OCI-LY1 (cell line): Measurements from ENCODE around the gene AKAP9.

Experiments used
- H2AFZ ChIP-seq: fragments of 200-600 bp; sonication (generic), shearing (Covaris generic); 2 replicates; pipeline ENCODE4 v1.6.0; 2014; ENCODE audit warnings: antibody characterized with exemption, mild to moderate bottlenecking, low read length
- H3F3A ChIP-seq: fragments of 200-600 bp; sonication (generic), shearing (Covaris generic); 2 replicates; pipeline ENCODE4 v1.6.0; 2014; ENCODE audit warnings: mild to moderate bottlenecking, antibody characterized with exemption, low read length, moderate library complexity; ENCODE audit not compliant: insufficient read depth
- H3K27ac ChIP-seq: fragments of 200-600 bp; sonication (generic); 2 replicates; pipeline ENCODE4 v1.5.1; 2014; ENCODE audit warnings: low read length, mixed run types, mild to moderate bottlenecking, low read depth; ENCODE audit not compliant: poor library complexity, severe bottlenecking
- H3K27me3 ChIP-seq: fragments of 200-600 bp; sonication (generic); 2 replicates; pipeline ENCODE4 v1.6.0; 2014; ENCODE audit warnings: antibody characterized with exemption, mild to moderate bottlenecking, low read length, moderate library complexity; ENCODE audit not compliant: insufficient read depth
- H3K36me3 ChIP-seq: fragments of 200-600 bp; sonication (generic); 2 replicates; pipeline ENCODE4 v1.6.1; 2014; ENCODE audit warnings: mild to moderate bottlenecking, antibody characterized with exemption, low read length, moderate library complexity, mixed read lengths; ENCODE audit not compliant: insufficient read depth
- H3K4me1 ChIP-seq: fragments of 200-600 bp; sonication (generic); 2 replicates; pipeline ENCODE4 v1.5.1; 2014; ENCODE audit warnings: mild to moderate bottlenecking, low read length, moderate library complexity; ENCODE audit not compliant: insufficient read depth, severe bottlenecking
- H3K4me2 ChIP-seq: fragments of 200-600 bp; sonication (generic), shearing (Covaris generic); 2 replicates; pipeline ENCODE4 v1.6.1; 2014; ENCODE audit warnings: low read length
- H3K4me3 ChIP-seq: fragments of 200-600 bp; sonication (generic); 2 replicates; pipeline ENCODE4 v1.5.1; 2014; ENCODE audit warnings: low read length, low read depth, mild to moderate bottlenecking, mixed read lengths; ENCODE audit not compliant: poor library complexity, severe bottlenecking
- H3K79me2 ChIP-seq: fragments of 200-600 bp; shearing (Covaris generic); 2 replicates; pipeline ENCODE4 v1.6.1; 2016; ENCODE audit warnings: mixed run types, low read length, mixed read lengths; ENCODE audit not compliant: insufficient read depth
- H3K9ac ChIP-seq: fragments of 200-600 bp; sonication (generic), shearing (Covaris generic); 2 replicates; pipeline ENCODE4 v1.6.1; 2014; ENCODE audit warnings: mild to moderate bottlenecking, low read length, mixed read lengths
- H3K9me2 ChIP-seq: fragments of 200-600 bp; sonication (generic), shearing (Covaris generic); 2 replicates; pipeline ENCODE4 v1.6.1; 2014; ENCODE audit warnings: low read depth, mild to moderate bottlenecking, low read length, mixed read lengths
- H3K9me3 ChIP-seq: fragments of 200-600 bp; shearing (Covaris generic); 2 replicates; pipeline ENCODE4 v1.6.1; 2014; ENCODE audit warnings: low read length, mixed read lengths
- H4K20me1 ChIP-seq: fragments of 200-600 bp; sonication (generic), shearing (Covaris generic); 2 replicates; pipeline ENCODE4 v1.6.0; 2016; ENCODE audit warnings: mild to moderate bottlenecking, low read length; ENCODE audit not compliant: insufficient read depth
- EZH2 ChIP-seq: fragments of 200-600 bp; sonication (generic), shearing (Covaris generic); IDR thresholded peaks from 2 replicates; pipeline ENCODE4 v1.8.0; 2017; ENCODE audit warnings: borderline replicate concordance, mixed run types, mild to moderate bottlenecking, antibody characterized with exemption, low read length, moderate library complexity, mixed read lengths
- TF ChIP-seq, protein P1 (sequence below): fragments of 200-600 bp; sonication (generic), shearing (Covaris generic); IDR thresholded peaks from 2 replicates; pipeline ENCODE4 v1.5.1; 2017; ENCODE audit warnings: mild to moderate bottlenecking, antibody characterized with exemption, low read length, moderate library complexity, mixed read lengths

Gene AKAP9

DNA sequence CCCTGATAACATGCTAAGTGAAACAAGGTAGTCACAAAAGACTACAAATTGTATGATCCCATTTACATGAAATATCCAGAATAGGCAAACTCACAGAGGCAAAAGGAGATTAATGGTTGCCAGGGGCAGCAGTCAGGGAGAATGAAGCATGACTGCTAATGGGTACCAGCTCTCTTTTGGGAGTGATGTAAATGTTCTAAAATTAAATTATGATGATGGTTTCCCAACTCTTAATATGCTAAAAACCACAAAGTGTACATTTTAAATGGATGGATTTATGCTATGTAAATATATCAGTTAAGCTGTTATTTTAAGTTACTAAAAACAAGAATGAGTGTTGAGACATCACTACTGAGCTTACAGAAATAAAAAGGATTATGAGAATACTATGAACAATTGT lies 181.0 kb downstream of the AKAP9 start:
- peaks cover 42% of the 10 kb centered on the region for H3K79me2 ChIP-seq
- H2AFZ ChIP-seq: no peak overlapping the region
- no peak overlapping the region for H3K27ac ChIP-seq
- TF ChIP-seq, protein P1, sequence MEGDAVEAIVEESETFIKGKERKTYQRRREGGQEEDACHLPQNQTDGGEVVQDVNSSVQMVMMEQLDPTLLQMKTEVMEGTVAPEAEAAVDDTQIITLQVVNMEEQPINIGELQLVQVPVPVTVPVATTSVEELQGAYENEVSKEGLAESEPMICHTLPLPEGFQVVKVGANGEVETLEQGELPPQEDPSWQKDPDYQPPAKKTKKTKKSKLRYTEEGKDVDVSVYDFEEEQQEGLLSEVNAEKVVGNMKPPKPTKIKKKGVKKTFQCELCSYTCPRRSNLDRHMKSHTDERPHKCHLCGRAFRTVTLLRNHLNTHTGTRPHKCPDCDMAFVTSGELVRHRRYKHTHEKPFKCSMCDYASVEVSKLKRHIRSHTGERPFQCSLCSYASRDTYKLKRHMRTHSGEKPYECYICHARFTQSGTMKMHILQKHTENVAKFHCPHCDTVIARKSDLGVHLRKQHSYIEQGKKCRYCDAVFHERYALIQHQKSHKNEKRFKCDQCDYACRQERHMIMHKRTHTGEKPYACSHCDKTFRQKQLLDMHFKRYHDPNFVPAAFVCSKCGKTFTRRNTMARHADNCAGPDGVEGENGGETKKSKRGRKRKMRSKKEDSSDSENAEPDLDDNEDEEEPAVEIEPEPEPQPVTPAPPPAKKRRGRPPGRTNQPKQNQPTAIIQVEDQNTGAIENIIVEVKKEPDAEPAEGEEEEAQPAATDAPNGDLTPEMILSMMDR: no peak
- no peak for TF ChIP-seq EZH2
- H3K36me3 ChIP-seq: peaks cover 97% of the 10 kb centered on the region
- no peaks in the 10 kb centered on the region for H3K27me3 ChIP-seq
- no peaks in the 10 kb centered on the region for H3K9me2 ChIP-seq
- no peaks in the 10 kb centered on the region for H3F3A ChIP-seq
- H4K20me1 ChIP-seq: no peaks in the 10 kb centered on the region
- H3K4me2 ChIP-seq: no peak overlapping the region
- no peaks in the 10 kb centered on the region for H3K4me1 ChIP-seq
- peaks cover 10% of the 10 kb centered on the region for H3K9me3 ChIP-seq
- H3K9ac ChIP-seq: no peak overlapping the region
- no peak overlapping the region for H3K4me3 ChIP-seq

DNA sequence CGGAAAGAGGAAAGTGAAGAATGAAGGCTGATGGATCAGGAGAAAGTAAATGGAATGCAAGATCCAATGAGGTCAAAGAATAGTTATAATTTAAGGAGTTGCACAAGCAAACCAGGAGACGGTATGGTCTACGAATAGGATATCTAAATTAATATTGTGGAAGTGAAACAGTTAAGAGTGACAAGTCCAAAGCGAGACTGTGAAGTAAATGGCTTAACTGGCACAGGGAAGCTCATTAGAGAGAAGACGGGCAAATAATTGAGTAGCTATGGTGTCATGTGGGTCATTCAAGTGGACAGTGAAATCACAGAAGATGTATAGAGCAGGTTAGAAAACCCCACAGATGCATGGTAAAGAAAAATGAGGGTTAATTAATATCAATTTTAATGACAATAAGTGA lies 190.4 kb downstream of the AKAP9 start:
- Histone ChIP-seq H3K4me3 (no peak overlapping the region), H3K9ac (no peak overlapping the region), H3F3A (no peaks in the 10 kb centered on the region), H3K9me3 (no peaks in the 10 kb centered on the region), H3K27ac (peak overlapping the region; percentile 9), H3K36me3 (peaks cover 60% of the 10 kb centered on the region), H3K79me2 (peaks cover 29% of the 10 kb centered on the region), H3K27me3 (no peaks in the 10 kb centered on the region), H4K20me1 (no peaks in the 10 kb centered on the region), H2AFZ (no peak overlapping the region), H3K4me1 (peaks cover 37% of the 10 kb centered on the region), H3K4me2 (peak overlapping the region; percentile 78), H3K9me2 (no peaks in the 10 kb centered on the region)
- TF ChIP-seq EZH2: no peak

DNA sequence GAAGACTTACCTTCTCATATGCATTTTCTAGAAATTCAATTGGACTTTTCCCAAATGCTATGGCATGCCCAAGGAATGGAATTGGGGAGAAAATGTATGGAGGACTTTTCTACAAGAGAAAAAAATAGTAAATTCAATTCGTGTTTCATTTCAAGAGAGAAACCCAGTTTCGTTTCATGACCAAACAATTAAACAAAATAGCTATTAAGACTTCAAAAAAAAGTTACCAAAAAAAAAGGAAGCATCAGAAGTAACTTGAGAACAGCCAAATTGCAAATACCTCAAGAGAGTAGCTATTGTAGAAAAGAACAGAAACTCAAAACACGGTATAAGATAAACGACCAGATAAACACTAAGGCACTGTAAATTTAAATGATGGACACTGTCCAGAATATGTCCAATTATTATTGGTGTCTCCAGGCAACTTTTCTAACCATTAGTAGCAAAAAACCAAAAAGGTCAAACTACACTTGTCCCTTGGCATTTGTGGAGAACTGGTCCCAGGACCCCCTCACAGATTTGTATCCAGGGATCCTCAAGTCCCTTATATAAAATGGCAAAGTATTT lies 191.2 kb downstream of the AKAP9 start:
- Histone ChIP-seq H3K4me1 (peaks cover 37% of the 10 kb centered on the region), H3K4me2 (peak overlapping the region; percentile 78), H4K20me1 (no peaks in the 10 kb centered on the region), H3K9me2 (no peaks in the 10 kb centered on the region), H3F3A (no peaks in the 10 kb centered on the region), H3K79me2 (peaks cover 29% of the 10 kb centered on the region), H3K27ac (peak overlapping the region; percentile 9), H3K36me3 (peaks cover 53% of the 10 kb centered on the region), H2AFZ (no peak overlapping the region), H3K9me3 (no peaks in the 10 kb centered on the region), H3K27me3 (no peaks in the 10 kb centered on the region), H3K4me3 (peak overlapping the region; percentile 70), H3K9ac (peak overlapping the region; percentile 85; the same call in 1 of the 2 replicates)
- TF ChIP-seq, protein P1: no peak
- TF ChIP-seq EZH2: no peak

DNA sequence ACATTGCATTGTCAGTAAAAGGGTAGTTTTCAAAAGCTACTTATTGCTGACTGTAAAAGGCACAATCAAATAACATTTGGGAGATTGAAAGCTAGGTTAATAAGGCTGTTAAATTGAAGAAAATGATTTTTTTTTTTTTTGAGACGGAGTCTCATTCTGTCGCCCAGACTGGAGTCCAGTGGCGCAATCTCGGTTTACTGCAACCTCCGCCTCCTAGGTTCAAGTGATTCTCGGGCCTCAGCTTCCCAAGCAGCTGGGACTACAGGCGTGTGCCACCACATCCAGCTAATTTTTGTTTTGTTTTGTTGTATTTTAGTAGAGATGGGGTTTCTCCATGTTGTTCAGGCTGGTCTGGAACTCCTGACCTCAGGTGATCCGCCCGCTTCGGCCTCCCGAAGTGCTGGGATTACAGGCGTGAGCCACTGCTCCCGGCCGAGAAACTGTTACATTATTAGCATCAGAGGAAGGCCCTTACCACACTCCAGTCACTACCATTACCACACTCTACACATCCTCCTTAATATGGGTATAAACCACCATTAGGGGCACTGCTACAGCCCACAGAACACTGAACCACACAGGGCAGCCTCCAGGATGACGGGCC lies 192.6 kb downstream of the AKAP9 start:
- Histone ChIP-seq H3K27ac (peak overlapping the region; percentile 85), H3K4me3 (peak overlapping the region; percentile 70), H3K79me2 (peaks cover 29% of the 10 kb centered on the region), H3F3A (no peaks in the 10 kb centered on the region), H3K27me3 (no peaks in the 10 kb centered on the region), H3K9me2 (no peaks in the 10 kb centered on the region), H3K4me1 (peaks cover 37% of the 10 kb centered on the region), H3K9me3 (no peaks in the 10 kb centered on the region), H3K4me2 (peak overlapping the region; percentile 78), H3K9ac (peak overlapping the region; percentile 85), H4K20me1 (no peaks in the 10 kb centered on the region), H3K36me3 (peaks cover 39% of the 10 kb centered on the region), H2AFZ (no peak overlapping the region)
- TF ChIP-seq, protein P1: no peak
- TF ChIP-seq EZH2: no peak
